ENCODE results near the gene ARRB1. TPM values are rescaled to one million over a fixed set of nuclear protein-coding genes. Genes with fewer than 3 reads are reported as not detected.
A peak's percentile ranks its signal among the peaks of the same experiment; 100 is the strongest.

ARRB1 gene
- total RNA-seq, 2 donors from 2014 or later = 10.7 to 14.7 TPM

GRCh38 chr11:75246006-75246670 lies 105.3 kb downstream of the ARRB1 start:
- Mint-ChIP-seq H3K27ac (no peak overlapping the region), H3K4me3 (no peak overlapping the region), H3K27me3 (peaks cover 11% of the 10 kb centered on the region), H3K4me1 (no peaks in the 10 kb centered on the region), H3K36me3 (ENCODE audit: low read depth) (peaks cover 4% of the 10 kb centered on the region), H3K9me3 (no peaks in the 10 kb centered on the region)
- ATAC-seq (replicated peaks) = no peak

GRCh38 chr11:75245356-75246005 lies 106.0 kb downstream of the ARRB1 start:
- peaks cover 11% of the 10 kb centered on the region for H3K27me3 Mint-ChIP-seq
- H3K36me3 Mint-ChIP-seq (ENCODE audit: low read depth) = peaks cover 4% of the 10 kb centered on the region

DNA sequence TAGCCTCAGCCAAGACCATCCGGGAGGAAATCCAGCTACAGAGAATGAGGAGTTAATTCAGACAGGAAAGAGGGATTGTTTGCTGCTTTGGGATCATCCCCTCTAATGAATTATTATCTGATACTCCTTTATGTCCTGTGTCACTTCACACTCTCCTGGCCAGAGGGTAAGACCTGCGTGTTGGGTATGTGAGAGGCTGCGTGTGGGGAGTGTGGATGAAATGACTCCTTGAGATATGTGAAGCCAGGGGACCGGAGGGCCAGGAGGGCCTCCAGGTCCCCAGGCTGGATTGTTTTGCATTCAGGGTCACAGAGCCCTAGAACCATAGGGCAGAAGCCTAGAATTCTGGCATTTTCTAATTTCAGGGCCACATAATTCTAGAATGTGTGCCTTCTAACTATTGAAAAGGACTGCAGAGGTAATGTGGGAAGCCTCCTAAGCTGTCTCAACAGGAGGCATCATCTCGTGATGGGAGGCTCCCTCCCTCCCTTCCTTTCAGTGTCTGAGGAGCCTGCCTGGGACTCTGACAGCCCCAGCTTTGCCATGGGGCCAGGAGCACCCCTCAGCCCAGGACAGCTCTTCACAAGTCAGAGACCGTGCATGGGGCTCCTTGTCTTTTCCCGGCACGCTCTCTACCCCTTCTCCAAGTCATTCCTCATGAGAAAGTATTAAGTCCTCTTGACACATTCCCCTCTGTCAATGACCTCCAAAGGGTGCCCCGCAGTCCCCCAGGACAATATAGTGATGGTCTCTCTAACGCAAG lies 107.2 kb downstream of the ARRB1 start:
- Mint-ChIP-seq H3K9me3 (no peaks in the 10 kb centered on the region), H3K36me3 (ENCODE audit: low read depth) (peaks cover 4% of the 10 kb centered on the region), H3K27me3 (peaks cover 12% of the 10 kb centered on the region), H3K27ac (no peak overlapping the region), H3K4me1 (no peaks in the 10 kb centered on the region), H3K4me3 (no peak overlapping the region)
- no peak for ATAC-seq (replicated peaks)

More at GRCh38 chr11:75245356-75246005, 106.0 kb downstream of the ARRB1 start:
- Mint-ChIP-seq H3K4me1 (no peaks in the 10 kb centered on the region), H3K4me3 (no peak overlapping the region), H3K9me3 (no peaks in the 10 kb centered on the region), H3K27ac (no peak overlapping the region)
- ATAC-seq (replicated peaks) = no peak

GRCh38 chr11:75242722-75243600 lies 108.5 kb downstream of the ARRB1 start:
- Mint-ChIP-seq H3K9me3 (no peaks in the 10 kb centered on the region), H3K4me3 (peak overlapping the region; percentile 78), H3K27ac (peak overlapping the region; percentile 54), H3K27me3 (peaks cover 15% of the 10 kb centered on the region), H3K4me1 (no peaks in the 10 kb centered on the region), H3K36me3 (ENCODE audit: low read depth) (peaks cover 4% of the 10 kb centered on the region)
- ATAC-seq (replicated peaks) = no peak

DNA sequence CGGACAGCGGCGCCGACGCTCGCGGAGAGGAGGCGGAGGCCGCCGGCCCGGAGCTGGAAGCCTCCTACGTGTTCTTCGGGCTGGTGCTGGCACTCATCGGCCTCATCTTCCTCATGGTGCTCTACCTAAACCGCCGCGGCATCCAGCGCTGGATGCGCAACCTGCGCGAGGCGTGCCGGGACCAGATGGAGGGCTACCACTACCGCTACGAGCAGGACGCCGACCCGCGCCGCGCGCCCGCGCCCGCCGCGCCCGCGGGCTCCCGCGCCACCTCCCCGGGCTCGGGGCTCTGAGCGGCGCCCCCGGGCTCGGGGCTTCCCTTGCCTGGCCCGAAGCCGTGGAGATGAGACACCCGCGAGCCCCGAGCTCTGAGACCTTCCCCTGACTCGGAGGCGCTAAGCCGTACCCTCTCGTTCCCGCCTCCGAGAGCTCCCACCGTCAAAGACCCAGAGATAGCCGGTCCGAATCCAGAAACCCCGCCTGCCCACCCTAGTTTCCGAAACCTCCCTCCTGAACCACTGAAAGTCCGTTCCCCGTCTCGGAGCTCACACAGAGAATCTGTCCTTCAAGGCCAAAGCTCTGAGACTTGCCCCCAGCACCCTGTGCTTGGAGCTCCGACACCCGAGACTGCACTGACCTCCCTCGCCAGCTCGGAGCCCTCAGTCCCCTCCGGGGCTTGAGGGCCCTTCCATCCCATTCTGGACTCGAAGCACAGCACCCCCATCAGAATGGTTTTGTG lies 109.4 kb downstream of the ARRB1 start:
- Mint-ChIP-seq H3K36me3 (ENCODE audit: low read depth) (peaks cover 4% of the 10 kb centered on the region), H3K27me3 (peaks cover 20% of the 10 kb centered on the region), H3K9me3 (no peaks in the 10 kb centered on the region), H3K4me1 (no peaks in the 10 kb centered on the region), H3K4me3 (peak overlapping the region; percentile 78), H3K27ac (peak overlapping the region; percentile 54)
- ATAC-seq (replicated peaks) = no peak

DNA sequence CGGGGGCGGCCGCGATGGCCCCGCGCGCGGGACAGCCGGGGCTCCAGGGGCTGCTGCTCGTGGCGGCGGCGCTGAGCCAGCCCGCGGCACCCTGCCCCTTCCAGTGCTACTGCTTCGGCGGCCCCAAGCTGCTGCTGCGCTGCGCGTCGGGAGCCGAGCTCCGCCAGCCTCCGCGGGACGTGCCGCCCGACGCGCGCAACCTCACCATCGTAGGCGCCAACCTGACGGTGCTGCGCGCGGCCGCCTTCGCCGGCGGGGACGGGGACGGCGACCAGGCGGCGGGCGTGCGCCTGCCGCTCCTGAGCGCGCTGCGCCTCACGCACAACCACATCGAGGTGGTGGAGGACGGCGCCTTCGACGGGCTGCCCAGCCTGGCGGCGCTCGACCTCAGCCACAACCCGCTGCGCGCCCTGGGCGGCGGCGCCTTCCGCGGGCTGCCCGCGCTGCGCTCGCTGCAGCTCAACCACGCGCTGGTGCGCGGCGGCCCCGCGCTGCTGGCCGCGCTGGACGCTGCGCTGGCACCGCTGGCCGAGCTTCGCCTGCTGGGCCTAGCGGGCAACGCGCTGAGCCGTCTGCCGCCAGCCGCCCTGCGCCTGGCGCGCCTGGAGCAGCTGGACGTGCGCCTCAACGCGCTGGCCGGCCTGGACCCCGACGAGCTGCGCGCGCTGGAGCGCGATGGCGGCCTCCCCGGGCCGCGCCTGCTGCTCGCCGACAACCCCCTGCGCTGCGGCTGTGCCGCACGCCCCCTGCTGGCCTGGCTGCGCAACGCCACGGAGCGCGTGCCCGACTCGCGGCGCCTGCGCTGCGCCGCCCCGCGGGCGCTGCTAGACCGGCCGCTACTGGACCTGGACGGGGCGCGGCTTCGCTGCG lies 110.2 kb downstream of the ARRB1 start:
- Mint-ChIP-seq H3K36me3 (ENCODE audit: low read depth) (peaks cover 4% of the 10 kb centered on the region), H3K27ac (no peak overlapping the region), H3K9me3 (no peaks in the 10 kb centered on the region), H3K4me1 (no peaks in the 10 kb centered on the region), H3K4me3 (peak overlapping the region; percentile 78), H3K27me3 (peaks cover 20% of the 10 kb centered on the region)
- peak; percentile 93 for ATAC-seq (replicated peaks)

DNA sequence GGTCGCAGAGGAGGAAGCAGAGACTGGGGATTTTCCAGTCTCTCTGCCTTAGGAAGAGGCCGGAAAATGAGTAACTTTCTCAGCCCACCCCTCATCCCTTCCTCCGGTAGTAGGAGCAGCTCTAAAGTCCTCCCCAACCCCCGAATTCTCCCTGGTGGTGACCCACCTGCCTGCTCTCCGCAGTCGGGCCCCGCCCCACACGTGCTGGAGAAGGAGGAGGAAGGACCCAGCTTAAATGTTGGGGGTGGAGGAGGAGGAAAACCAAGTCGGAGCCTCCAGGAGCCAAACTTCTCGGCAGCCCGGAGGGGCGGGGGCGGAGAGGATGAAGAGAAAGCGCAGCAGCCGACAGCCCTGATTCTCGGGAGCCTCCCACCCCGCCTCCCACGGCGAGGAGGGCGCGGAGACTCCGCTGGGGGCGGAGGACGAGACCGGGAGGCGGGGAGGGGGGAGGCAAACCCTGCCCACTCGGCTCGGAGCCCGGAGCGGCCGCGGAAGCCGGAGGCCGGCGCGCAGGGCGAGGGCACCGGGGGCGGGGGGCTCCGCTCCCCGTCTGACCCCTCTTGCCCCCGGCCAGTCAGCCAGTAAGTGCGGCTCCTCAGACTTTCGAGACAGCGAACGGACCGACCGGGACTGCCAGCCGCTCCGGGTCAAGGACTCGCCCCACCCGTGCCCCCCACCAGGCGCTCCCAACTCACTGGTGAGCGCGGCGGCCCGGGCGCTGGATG lies 111.0 kb downstream of the ARRB1 start, which contains the start of gene TPBGL:
Gene TPBGL, plus strand, starts transcription at position 464 of the 725 bp plus-strand sequence. CDS start 276 bp downstream, outside the sequence.
- ATAC-seq (replicated peaks) = no peak
- Mint-ChIP-seq H3K36me3 (ENCODE audit: low read depth) (peaks cover 4% of the 10 kb centered on the region), H3K4me1 (no peaks in the 10 kb centered on the region), H3K27ac (no peak within 1 kb of the TSS), H3K4me3 (peak within 1 kb of the TSS; percentile 78), H3K27me3 (peaks cover 20% of the 10 kb centered on the region), H3K9me3 (no peaks in the 10 kb centered on the region)

GRCh38 chr11:75239531-75240290 lies 111.8 kb downstream of the ARRB1 start:
- Mint-ChIP-seq H3K27me3 (peaks cover 20% of the 10 kb centered on the region), H3K9me3 (no peaks in the 10 kb centered on the region), H3K36me3 (ENCODE audit: low read depth) (peaks cover 4% of the 10 kb centered on the region), H3K27ac (no peak overlapping the region), H3K4me3 (peak overlapping the region; percentile 71), H3K4me1 (no peaks in the 10 kb centered on the region)
- ATAC-seq (replicated peaks) = no peak

DNA sequence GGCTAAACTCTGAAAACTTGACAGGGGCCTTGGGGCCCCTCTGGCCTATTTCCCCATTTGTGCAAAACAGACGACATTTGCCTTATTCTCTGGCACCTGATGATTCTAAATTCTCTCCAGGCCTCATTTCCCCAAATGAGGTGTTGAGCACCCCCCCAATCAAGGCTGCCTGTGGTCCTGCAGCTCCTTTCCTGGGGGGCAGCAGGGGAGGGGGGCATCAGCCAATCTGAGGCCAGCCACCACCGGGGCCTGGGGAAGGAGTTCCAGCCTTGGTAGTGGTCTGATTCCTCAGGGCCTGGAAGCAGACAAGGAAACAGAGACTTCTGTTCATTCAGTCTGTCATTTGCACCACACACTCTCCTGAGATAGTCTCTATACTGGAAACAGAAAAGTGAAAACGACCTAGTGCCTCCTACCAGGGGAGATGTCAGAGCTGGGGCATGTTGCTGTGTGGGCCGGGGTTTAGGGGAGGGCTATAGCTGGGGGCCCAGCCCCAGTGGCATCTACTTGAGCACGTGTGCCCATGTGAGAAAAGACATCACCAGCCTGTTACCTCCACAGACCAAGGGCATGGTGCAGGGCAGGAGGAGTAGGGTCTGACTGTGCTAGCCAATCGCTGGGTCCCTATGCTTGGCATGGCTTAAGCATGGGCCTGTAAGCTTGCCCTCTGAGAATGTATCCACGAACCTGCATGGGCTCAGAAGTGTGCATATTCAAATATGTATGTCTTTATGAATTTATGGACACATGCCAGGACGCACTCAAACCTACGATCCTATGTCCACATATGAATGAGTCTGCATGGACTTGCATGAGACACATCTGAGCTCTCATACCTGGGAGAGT lies 112.6 kb downstream of the ARRB1 start:
- ATAC-seq (replicated peaks) = no peak
- peak overlapping the region; percentile 71 for H3K4me3 Mint-ChIP-seq
- peaks cover 21% of the 10 kb centered on the region for H3K27me3 Mint-ChIP-seq
- peaks cover under 1% of the 10 kb centered on the region for H3K4me1 Mint-ChIP-seq
- H3K27ac Mint-ChIP-seq = no peak overlapping the region
- H3K9me3 Mint-ChIP-seq = peaks cover under 1% of the 10 kb centered on the region
- peaks cover 4% of the 10 kb centered on the region for H3K36me3 Mint-ChIP-seq (ENCODE audit: low read depth)

- no peak for ATAC-seq (replicated peaks)
- no peak overlapping the region for H3K4me3 Mint-ChIP-seq
Observed at GRCh38 chr11:75237050-75237449, 114.4 kb downstream of the ARRB1 start.

GRCh38 chr11:75236062-75236461 lies 115.4 kb downstream of the ARRB1 start:
- peaks cover 4% of the 10 kb centered on the region for H3K9me3 Mint-ChIP-seq
- ATAC-seq (replicated peaks) = no peak
- no peak overlapping the region for H3K4me3 Mint-ChIP-seq
- peaks cover 4% of the 10 kb centered on the region for H3K4me1 Mint-ChIP-seq
- H3K36me3 Mint-ChIP-seq (ENCODE audit: low read depth) = no peaks in the 10 kb centered on the region
- peaks cover 14% of the 10 kb centered on the region for H3K27me3 Mint-ChIP-seq
- H3K27ac Mint-ChIP-seq = no peak overlapping the region

More at GRCh38 chr11:75237050-75237449, 114.4 kb downstream of the ARRB1 start:
- peaks cover 4% of the 10 kb centered on the region for H3K4me1 Mint-ChIP-seq
- peaks cover 4% of the 10 kb centered on the region for H3K9me3 Mint-ChIP-seq
- H3K27me3 Mint-ChIP-seq = peaks cover 14% of the 10 kb centered on the region
- H3K36me3 Mint-ChIP-seq (ENCODE audit: low read depth) = no peaks in the 10 kb centered on the region
- no peak overlapping the region for H3K27ac Mint-ChIP-seq
